NCI-H146 (cell line): ENCODE measurements around the gene PPP6R1.
"Not testable (repeated sequence)": the region's sequence is repeated elsewhere in the genome, so short reads cannot be mapped to it uniquely, and the experiment has no call there.

Source experiments
- DNase-seq: peaks from one replicate; lab custom pipeline; 2025; lab: John Stamatoyannopoulos, UW

Gene PPP6R1

DNA sequence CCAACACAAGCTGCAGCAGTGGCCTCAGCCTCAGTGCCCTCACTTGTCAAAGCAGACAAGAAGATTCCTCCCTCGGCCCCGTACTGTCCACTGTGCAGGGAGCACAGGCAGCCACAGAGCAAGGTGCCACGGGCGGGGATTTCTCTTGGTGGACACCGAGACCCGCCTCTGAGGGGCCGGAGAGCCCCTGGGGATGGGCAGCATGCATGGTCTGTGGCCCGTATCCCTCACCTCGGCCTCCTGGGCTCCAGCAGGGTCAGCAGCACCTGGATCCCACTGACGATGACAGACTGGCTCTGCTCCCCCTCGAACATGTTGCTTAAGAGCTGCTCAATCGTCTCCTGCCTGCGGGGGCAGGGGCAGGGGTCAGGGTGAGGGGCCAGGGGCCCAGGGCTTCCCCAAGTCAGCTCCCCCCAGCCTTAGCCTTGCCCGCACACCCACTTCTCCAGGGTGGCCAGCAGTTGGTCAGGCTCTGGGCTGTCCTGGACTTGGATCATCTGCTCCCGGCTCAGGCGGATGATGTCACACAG is 16.8 kb downstream of the PPP6R1 start:
- no peak for DNase-seq

DNA sequence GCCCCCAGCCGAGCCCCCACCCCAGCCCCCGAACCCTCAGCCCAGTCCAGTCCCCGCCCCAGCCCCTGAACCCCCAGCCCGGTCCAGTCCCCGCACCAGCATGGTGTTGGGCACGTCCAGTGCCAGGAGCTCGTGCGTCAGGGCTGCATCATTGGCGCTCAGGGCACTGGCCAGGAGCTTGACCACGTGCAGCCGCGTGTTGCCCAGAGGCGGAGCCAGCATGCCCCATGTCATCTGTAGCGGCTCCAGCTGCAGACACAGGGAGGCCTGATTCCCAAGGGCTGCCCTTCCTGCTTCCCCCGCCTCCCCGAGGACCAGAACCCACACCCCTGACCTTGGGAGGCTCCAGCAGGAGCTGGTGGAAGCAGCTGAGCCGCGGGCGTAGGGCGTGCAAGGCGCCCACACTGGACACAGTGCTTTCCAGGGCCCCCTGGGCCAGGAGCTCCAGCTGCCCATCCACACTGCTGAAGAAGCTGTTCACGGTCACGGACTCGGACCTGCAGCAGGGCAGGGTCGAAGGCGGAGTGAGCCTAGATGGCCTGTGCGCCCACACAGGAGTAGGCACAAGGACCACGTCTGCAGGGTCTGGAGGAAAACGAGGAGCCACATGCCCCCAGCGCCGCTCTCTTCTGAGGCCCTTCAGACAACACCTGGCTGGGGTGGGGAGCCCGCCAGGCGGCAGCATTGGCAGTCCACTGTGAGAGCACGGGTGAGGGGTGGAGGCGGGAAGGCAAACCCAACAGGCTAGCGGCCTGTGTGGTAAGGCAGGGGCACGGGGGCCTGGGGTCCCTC is 17.5 kb downstream of the PPP6R1 start:
- DNase-seq = no peak

DNA sequence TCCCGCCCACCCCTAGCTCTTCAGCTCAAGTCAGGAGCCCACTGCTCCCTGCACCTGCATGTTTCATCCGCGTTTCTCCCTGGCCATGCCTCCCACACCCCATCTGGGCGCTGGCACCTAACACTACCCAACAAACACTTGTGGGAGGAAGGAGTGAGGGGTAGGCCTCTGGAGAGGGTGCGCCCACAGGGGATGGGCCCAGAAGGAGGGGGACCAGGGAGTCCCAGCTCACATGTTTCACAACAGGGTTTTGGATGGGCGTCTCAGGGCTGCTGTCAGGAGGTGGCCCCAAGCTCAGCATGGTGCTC is 18.1 kb downstream of the PPP6R1 start:
- DNase-seq = no peak

DNA sequence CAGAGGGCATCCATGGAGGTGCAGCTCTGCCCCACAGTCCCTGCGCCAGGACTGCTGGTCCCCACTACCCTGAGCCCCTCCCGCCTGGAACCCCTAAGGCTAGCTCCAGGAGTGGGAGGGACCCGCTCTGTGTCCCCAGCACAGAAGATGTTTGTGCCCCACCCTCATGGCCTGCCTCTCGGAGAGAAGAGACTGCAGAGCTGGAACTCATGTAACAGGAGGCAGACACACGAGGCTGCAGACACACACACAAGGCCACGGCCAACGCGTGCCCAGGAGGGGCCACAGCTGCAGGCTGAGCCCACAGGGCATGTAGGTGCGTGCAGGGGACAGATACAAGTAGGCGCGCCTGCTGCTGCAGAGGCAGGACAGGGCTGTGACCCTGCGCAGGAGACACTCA is 19.8 kb downstream of the PPP6R1 start:
- no peak for DNase-seq

DNA sequence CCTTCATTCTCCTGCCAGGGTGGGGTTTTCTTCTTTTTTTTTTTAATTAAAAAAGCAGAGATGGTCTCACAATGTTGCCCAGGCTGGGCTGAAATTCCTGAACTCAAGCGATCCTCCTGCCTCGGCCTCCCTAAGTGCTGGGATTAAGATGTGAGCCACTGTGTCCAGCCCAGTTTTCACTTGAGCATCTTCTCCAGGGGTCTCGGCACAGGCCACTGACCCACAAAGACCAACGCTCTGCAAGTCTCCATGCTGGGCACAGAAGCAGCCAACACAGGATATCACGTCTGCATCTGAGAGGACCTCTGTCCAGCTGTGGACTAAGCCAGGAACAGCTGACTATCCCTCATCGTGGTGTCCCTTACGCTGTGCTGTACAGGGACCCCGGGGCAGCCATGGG is 20.8 kb downstream of the PPP6R1 start:
- no peak for DNase-seq

DNA sequence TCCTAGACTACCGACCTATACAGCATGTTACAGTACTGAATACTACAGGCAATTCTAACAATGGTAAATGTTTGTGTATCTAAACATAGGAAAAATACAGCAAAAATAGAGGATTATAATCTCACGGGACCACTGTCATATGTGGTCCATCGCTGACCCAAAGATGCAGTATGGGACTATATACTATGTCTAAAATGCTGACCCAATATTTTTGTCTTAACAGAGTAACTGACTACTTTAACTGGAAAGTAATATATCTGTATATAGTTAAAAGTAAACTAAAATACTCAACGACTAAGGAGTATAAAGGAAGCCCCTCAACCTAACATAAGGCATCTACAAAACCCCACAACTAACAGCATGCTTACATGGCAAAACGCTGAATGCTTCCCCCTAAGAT is 25.8 kb downstream of the PPP6R1 start:
- DNase-seq = no peak

DNA sequence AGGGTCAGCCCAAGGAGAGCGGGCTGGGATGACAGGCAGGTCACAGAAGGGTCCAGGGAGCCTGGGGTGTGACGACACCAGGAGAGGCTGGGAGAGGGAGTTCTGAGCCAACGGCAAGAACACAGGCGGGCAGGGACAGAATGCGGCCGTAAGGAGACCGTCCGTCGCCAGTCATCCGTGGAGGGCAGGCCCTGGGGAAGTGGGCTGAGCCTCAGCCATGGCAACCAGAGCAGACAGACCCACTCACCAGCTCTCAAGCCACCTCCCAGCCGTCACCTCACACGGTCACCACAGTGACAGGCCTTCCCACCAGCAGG is 26.6 kb downstream of the PPP6R1 start:
- DNase-seq = no peak

DNA sequence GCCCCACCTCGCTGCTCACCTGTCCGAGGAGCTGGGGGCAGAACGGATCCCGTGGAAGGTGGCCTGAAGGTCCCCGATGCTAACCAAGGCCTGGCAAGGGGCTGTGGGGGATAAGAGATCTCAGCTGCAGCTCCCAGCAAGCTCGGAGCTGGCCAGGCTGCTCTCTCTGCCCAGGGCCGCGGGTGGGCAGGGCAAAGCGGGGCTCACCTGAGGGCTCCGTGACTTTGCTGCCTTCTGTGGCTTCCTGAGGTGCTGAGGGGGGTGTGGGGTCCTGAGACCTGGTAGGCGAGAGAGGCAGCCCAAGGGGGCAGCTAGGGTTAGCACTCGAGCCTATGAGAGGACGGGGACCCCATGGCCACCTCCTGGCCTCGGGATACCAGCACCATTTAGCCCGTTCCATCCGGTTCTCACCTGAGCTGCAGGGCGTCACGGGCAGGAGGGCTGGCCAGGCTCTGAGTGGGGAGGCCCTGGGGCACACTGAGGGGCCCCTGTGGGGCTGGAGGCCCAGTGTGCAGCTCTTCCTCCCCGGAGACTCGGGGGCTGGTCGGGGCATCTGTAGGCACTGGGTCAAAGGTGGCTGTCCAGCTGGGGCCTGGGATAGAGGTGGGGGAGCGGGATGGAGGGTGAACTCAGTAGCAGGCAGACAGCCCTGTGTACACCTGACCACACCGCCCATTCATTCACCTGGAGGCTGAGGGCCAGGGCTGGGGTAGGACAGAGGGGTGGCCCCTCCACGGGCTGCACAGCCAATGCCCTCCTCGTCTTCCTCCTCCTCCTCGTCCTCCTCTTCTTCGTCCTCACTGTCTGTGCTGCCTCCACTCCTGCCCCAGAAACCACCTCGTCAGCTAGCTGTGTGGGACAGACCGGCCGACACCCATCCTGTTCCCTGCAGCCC is 27.2 kb downstream of the PPP6R1 start:
- no peak for DNase-seq

DNA sequence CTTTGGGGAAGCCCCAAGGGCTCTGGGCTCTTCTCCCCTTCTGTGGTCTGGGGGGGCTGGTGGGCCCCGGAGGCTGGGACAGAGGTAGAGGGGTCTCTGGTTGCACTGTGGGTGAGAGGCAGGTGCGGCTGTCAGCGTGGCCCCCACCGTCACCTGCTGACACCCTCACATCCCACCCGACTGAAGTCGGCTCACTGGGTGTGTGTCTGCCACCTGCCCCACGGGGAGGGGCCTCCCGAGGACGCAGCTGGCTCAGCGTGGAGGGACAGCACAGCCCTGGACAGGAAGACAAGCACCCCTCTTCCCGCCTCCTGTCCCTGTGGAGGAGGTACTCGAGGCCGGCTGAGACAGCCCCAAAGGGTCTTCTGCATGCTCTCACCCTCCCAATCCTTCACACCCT is 28.0 kb downstream of the PPP6R1 start:
- DNase-seq = no peak

DNA sequence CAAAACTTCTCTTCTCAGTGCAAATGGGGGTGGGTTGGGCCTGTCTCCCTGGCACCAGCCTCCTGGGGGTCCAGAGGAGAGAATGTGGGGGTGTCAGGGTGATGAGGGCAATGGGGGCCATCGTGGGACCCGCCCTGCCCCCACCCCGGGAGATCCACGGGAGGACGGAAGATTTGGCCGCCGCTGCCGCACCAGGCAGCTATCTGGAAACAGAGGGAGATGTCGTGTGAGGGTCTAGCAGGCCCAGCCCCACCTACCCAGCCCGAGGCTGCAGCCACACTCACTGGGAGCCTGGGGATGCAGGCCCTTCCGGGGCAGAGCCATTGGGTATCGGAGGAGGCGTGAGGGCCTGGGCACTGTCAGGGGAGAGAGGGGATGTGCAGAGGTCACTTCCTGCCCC is 28.5 kb downstream of the PPP6R1 start:
- no peak for DNase-seq

DNA sequence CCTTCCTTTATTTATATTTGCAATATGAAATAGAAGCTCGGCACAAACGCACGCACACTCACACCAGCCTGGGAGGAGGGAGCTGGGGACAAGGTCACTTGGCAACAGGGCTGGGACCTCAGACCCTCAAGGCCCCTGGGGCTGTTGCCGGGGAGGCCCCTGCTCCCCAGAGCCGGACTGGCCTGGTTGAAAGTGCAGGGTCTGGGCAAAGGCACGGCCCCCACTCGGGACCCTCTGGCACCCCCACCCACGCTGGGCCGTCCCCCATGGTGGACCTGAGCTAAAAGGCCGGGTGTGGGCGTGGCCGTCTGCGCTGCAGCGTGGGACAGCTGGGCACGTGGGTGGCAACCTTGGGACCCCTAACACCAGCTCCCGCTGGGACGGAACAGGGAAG is 29.0 kb downstream of the PPP6R1 start:
- no peak for DNase-seq

DNA sequence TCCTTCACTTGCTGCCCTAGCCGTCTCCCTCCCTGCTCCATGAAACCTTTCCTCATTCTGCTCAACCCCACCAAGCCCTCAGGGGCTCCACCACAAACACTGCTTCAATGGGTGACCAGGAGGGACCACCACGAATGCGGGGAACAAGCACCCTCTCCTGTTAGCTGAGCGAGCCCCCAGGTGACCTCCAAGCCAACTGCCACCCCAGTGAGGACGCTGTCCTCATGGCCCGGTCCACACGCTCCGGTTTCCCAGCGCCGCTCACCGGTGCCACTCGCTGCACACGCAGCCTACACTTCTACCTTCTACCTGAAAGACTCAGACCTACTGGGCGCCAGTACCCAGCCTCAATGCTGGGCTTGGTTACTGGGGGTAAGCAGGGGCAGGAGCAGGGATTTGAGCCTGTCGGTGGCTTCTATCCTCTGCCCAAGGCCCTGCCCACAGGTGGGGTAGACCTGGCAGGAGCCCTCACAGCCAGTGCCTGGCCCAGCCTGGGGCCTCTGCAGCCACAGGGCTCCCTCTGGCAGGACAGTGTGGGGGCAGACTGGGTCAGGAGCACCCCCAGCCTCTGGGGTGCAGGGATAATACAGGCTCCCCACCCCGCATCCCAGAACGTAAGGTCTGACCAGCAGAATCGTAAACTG is 29.6 kb downstream of the PPP6R1 start:
- DNase-seq = no peak

DNA sequence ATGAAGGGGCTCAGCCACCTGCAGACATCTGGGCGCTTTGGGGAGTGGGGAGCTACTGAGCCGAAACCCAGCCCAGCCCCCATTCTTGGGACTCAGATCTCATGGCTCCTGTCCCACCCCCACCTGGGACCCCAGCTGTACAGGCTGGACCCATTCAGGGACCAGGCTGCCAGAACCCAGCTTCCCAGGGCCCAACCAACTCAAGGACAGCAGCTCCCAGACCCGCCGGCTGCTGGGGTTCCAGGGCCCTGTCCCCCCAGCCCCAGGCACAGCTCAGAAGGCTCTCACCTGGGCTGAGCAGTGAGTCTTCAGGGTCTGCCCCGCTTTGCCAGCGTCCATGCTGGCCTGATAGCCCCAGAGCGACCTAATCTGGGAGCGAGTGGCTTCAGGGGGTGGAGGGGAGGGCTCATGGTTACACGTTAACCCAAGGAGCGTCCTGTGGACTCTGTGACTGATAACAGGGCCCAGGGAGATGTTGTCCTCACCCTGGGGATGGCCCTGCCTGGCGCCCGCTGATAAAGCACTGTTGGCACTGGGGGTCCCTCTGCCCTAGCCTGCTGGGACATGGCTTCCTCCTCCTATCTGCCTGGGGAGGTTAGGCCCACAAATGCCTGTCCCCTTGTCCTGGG is 30.3 kb downstream of the PPP6R1 start, which contains the start of gene TMEM86B:
TMEM86B (minus strand) TSS at position 361 of the 629 bp plus-strand sequence; CDS start at position 339, 22 bp downstream.
- no peak for DNase-seq

DNA sequence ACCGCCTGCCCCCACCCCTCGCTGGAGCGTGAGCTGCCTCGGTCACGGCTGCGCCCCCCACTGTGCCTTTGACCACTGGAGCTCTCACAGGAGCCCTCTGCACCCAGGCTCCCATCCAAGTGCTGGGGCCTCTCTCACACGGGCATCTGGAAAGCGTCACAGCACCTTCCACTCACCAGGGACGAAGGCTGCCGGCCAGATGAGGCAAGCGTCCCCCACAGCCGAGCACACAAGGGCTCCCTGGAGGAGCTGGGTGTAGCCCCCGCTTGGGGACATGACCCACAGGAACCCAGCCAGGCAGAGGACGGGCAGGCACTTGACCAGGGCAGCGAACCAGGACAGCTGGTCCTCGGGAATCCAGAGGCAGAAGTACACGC is 30.8 kb downstream of the PPP6R1 start:
- DNase-seq = no peak

DNA sequence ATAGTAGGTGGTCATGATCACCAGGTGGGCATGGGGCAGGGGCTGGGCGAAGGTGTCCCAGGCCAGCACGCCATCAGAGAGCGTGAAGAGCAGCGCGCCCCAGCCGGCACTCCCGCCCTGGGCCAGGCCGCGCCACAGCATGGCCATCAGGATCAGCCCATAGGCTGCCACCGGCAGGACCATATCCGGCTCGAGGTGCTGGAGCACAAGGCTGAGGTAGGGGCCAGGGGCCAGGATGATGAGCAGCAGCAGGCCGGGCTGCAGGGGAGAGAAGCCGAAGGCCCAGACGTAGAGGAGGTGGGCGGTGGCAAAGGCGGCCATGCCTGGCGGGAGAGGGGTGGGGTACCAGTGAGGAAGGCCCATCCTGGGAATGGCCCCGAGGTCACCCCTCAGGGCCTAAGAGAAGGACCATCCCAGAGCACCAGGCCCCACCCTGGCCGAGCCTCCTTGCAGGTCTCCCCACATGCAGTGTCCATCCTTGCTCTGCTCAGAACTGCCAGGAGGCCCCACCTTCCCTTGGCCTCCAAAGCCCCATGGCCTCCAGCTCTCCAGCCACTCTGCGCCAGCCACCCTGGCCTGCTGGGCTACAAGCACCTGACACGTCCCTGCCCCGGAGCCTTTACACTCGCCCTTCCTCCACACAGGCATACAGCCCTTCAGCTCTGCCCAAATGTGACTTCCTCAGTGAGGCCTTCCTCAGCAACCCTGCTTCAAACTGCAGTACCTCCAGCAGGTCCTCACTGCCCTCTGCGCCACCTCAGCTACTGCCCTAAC is 31.4 kb downstream of the PPP6R1 start:
- no peak for DNase-seq

DNA sequence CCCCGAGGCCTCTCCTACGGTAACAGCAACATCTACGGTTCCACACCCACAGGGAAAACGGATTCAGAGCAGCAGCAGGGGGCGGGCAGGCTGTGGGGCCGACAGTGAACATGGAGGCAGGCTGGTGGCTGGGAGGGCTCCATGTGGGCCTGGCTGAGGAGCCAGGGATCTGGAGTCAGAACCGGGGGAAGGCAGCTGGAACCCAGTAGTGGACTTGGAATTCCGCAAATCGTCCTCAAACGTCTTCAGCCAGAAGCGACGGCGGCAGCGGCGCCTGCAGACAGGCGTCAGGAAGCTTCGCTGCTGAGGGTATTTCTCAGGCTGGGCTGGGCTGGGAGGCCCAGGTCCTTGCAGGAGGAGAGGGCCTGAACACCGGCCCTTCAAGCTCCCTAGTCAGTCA is 32.0 kb downstream of the PPP6R1 start:
- no peak for DNase-seq

DNA sequence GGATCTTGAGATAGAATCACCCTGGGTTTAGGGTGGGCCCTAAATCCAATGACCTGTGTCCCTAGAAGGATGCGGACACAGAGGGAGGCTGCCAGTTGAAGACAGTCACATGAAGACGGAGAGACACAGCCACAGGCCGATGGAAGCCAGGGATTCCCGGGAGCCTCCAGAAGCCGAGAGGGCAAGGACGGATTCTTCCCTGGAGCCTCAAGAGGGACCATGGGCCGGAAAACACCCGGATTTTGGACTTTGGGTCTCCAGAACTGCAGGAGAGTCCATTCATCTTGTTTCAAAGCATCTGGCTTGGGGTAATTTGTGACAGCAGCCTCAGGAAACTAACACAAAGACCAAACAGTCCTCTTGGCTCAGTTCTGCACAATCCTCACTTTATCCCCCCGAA is 32.5 kb downstream of the PPP6R1 start:
- DNase-seq = no peak

DNA sequence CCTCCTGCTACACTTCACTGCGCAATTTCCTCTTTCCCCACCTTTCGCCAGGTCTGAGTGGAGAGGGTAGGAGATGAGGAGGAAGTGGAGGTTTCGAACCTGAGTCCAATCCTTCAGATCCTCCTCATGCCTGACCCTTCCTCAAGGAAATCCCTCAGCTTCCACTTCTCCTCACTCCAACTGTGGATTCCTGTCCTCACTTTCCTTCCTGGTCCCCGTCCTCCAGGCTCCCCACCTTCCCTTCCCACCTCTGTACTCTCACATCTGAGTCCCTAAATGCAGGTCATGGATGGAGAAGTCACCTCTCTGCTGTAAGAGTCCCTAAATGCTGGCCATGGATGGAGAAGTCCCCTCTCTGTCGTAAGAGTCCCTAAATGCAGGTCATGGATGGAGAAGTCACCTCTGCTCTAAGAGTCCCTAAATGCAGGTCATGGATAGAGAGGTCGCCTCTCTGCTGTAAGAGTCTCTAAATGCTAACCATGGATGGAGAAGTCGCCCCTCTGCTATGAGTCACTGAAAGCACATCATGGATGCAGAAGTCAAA is 33.3 kb downstream of the PPP6R1 start:
- no peak for DNase-seq

DNA sequence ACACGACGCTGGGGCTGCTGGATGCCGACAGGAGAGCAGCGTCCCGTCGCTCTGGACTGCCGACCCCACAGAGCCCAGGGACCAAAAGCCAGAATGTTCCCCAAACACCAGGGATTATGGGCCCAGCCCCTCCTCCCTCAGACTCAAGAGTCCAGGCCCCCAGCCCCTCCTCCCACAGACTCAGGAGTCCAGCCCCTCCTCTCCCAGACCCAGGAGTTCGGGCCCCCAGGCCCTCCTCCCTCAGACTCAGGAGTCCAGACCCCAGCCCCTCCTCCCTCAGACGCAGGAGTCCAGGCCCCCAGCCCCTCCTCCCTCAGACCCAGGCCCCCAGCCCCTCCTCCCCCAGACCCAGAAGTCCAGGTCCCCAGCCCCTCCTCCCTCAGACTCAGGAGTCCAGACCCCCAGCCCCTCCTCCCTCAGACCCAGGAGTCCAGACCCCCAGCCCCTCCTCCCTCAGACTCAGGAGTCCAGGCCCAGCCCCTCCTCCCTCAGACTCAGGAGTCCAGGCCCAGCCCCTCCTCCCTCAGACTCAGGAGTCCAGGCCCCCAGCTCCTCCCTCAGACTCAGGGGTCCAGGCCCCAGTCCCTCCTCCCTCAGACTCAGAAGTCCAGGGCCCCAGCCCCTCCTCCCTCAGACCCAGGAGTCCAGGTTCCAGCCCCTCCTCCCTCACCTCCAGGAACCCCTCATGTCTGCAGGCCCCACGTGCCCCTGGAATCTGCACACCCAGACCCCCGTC is 34.0 kb downstream of the PPP6R1 start:
- DNase-seq = not testable (repeated sequence)

DNA sequence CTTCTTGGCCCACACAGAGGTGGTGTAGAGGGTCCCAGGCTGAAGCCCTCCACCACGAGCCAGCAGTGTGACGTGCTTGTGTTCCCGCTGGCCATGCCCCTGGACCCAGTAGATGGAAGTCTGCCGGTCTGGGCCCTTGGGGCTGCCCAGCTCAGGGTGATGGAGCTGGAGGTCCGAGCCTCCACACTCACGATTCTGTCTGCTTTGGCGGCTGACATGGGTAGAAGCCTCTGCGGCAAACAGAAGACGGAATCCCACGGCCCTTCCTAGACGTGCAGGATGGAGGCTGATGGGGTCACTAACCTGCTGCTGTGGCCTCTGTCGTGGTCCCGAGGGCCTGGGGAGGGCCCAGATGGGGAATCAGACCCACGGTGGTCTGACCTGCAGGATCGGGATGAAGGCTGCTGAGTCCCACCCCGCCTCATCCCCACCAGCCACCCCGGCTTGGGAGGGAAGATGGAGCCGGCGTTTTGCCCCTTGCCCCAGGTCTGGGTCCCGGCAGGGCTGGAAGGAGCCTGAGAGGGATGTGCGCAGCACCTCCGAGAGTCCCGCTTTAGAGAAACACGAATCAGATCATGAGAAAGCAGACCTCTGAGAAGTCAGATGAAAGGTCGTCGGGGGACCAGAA is 34.7 kb downstream of the PPP6R1 start:
- DNase-seq = no peak
